Measurements from ENCODE around the gene EFNA1. TPM values are rescaled to one million over a fixed set of nuclear protein-coding genes. Genes with fewer than 3 reads are reported as not detected.

The EFNA1 gene
- total and polyA plus RNA-seq, 2 donors from 2014 or later = 61.1 to 133 TPM

DNA sequence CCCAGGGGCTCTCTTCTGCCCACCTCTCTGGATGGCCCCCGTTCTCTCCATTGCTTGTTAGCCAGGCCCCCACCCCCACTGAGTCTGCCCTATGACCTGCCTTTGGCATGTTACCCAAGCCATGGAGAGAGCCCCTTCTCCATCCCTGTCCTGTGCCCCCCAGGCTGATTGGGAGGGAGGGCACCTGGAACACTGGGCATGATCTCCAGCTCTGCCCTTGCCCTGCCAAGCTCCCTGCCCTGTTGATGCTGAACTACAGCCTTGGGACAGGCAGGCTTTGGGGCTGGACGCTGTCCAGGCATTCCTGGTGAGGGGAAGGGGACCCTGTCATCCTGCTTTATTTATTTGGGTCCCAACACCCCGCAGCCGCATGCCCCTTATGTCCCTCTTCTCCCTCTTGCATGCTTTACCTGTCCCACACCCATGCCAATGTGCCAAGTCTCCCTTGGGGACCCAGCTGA lies 56.7 kb downstream of the EFNA1 start:
- no peak overlapping the region for H3K4me3 ChIP-seq (ENCODE audit: low read length in 3 of 3)
- no peak overlapping the region for H3K27ac ChIP-seq (ENCODE audit: low read depth in 2 of 2, low read length in 2 of 2)
- FAIRE-seq (no peak), DNase-seq (peak in 1 of 5 donors; percentile 65)
- intact Hi-C loops (cut with DNase I) = no loop called here
- H3K9me3 ChIP-seq (ENCODE audit: control insufficient read depth in 2 of 3, insufficient read depth in 1 of 3, low read length in 3 of 3) = no peaks in the 10 kb centered on the region
- H3K9ac ChIP-seq (ENCODE audit: low read length in 3 of 3) = no peak overlapping the region
- TF ChIP-seq, protein P1, sequence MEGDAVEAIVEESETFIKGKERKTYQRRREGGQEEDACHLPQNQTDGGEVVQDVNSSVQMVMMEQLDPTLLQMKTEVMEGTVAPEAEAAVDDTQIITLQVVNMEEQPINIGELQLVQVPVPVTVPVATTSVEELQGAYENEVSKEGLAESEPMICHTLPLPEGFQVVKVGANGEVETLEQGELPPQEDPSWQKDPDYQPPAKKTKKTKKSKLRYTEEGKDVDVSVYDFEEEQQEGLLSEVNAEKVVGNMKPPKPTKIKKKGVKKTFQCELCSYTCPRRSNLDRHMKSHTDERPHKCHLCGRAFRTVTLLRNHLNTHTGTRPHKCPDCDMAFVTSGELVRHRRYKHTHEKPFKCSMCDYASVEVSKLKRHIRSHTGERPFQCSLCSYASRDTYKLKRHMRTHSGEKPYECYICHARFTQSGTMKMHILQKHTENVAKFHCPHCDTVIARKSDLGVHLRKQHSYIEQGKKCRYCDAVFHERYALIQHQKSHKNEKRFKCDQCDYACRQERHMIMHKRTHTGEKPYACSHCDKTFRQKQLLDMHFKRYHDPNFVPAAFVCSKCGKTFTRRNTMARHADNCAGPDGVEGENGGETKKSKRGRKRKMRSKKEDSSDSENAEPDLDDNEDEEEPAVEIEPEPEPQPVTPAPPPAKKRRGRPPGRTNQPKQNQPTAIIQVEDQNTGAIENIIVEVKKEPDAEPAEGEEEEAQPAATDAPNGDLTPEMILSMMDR (IDR thresholded peaks at IDR 0.05; ENCODE audit: borderline replicate concordance, extremely low read depth, insufficient read depth) = no peak
- no peaks in the 10 kb centered on the region for H3K27me3 ChIP-seq (ENCODE audit: control insufficient read depth, insufficient read depth, low read length)
- no peaks in the 10 kb centered on the region for H3K36me3 ChIP-seq (ENCODE audit: control insufficient read depth in 2 of 3, insufficient read depth in 3 of 3, low read length in 3 of 3)
- H3K4me1 ChIP-seq (ENCODE audit: control insufficient read depth in 2 of 3, insufficient read depth in 2 of 3, low read depth in 1 of 3, low read length in 3 of 3) = peaks cover 0 to 28% (median 7%) of the 10 kb centered on the region in 3 donors

Other genes starting within 250 kb of the EFNA1 start
- gene PMVK, start 191.2 kb upstream of the EFNA1 start, total RNA-seq = 42.0 TPM
- 132 TPM for gene PMVK, start 191.2 kb upstream of the EFNA1 start, polyA plus RNA-seq (ENCODE audit: insufficient read depth, low read depth, low replicate concordance)
- gene PBXIP1, start 171.8 kb upstream of the EFNA1 start, total RNA-seq = 83.9 TPM
- gene PBXIP1, start 171.8 kb upstream of the EFNA1 start, polyA plus RNA-seq (ENCODE audit: insufficient read depth, low read depth, low replicate concordance) = 115 TPM
- gene PYGO2, start 166.1 kb upstream of the EFNA1 start, total RNA-seq = 32.8 TPM
- 26.9 TPM for gene PYGO2, start 166.1 kb upstream of the EFNA1 start, polyA plus RNA-seq (ENCODE audit: insufficient read depth, low read depth, low replicate concordance)
- 153 TPM for gene SHC1, start 157.1 kb upstream of the EFNA1 start, total RNA-seq
- gene SHC1, start 157.1 kb upstream of the EFNA1 start, polyA plus RNA-seq (ENCODE audit: insufficient read depth, low read depth, low replicate concordance) = 43.8 TPM
- 23.1 TPM for gene CKS1B, start 153.2 kb upstream of the EFNA1 start, total RNA-seq
- gene CKS1B, start 153.2 kb upstream of the EFNA1 start, polyA plus RNA-seq (ENCODE audit: insufficient read depth, low read depth, low replicate concordance) = 43.1 TPM
- 34.1 TPM for gene FLAD1, start 144.5 kb upstream of the EFNA1 start, total RNA-seq
- gene FLAD1, start 144.5 kb upstream of the EFNA1 start, polyA plus RNA-seq (ENCODE audit: insufficient read depth, low read depth, low replicate concordance) = 37.9 TPM
- not detected for gene LENEP, start 134.3 kb upstream of the EFNA1 start, total RNA-seq
- not detected for gene LENEP, start 134.3 kb upstream of the EFNA1 start, polyA plus RNA-seq (ENCODE audit: insufficient read depth, low read depth, low replicate concordance)
- 68.7 TPM for gene ZBTB7B, start 125.1 kb upstream of the EFNA1 start, total RNA-seq
- 20.1 TPM for gene ZBTB7B, start 125.1 kb upstream of the EFNA1 start, polyA plus RNA-seq (ENCODE audit: insufficient read depth, low read depth, low replicate concordance)
- gene DCST2, start 94.1 kb upstream of the EFNA1 start, total RNA-seq = 1.4 TPM
- 0.43 TPM for gene DCST2, start 94.1 kb upstream of the EFNA1 start, polyA plus RNA-seq (ENCODE audit: insufficient read depth, low read depth, low replicate concordance)
- gene DCST1, start 94.1 kb upstream of the EFNA1 start, total RNA-seq = not detected
- gene DCST1, start 94.1 kb upstream of the EFNA1 start, polyA plus RNA-seq (ENCODE audit: insufficient read depth, low read depth, low replicate concordance) = not detected
- gene ADAM15, start 76.6 kb upstream of the EFNA1 start, total RNA-seq = 152 TPM
- 68.4 TPM for gene ADAM15, start 76.6 kb upstream of the EFNA1 start, polyA plus RNA-seq (ENCODE audit: insufficient read depth, low read depth, low replicate concordance)
- 7.6 TPM for gene EFNA4, start 64.1 kb upstream of the EFNA1 start, total RNA-seq
- gene EFNA4, start 64.1 kb upstream of the EFNA1 start, polyA plus RNA-seq (ENCODE audit: insufficient read depth, low read depth, low replicate concordance) = 11.8 TPM
- gene EFNA3, start 49.0 kb upstream of the EFNA1 start, total RNA-seq = 1.7 TPM
- 1.2 TPM for gene EFNA3, start 49.0 kb upstream of the EFNA1 start, polyA plus RNA-seq (ENCODE audit: insufficient read depth, low read depth, low replicate concordance)
- gene SLC50A1, start 8.0 kb downstream of the EFNA1 start, total RNA-seq = 34.8 TPM
- gene SLC50A1, start 8.0 kb downstream of the EFNA1 start, polyA plus RNA-seq (ENCODE audit: insufficient read depth, low read depth, low replicate concordance) = 61.8 TPM
- gene DPM3, start 12.7 kb downstream of the EFNA1 start, total RNA-seq = 84.4 TPM
- gene DPM3, start 12.7 kb downstream of the EFNA1 start, polyA plus RNA-seq (ENCODE audit: insufficient read depth, low read depth, low replicate concordance) = 237 TPM
- gene KRTCAP2, start 45.4 kb downstream of the EFNA1 start, total RNA-seq = 198 TPM
- gene KRTCAP2, start 45.4 kb downstream of the EFNA1 start, polyA plus RNA-seq (ENCODE audit: insufficient read depth, low read depth, low replicate concordance) = 351 TPM
- 2.1 TPM for gene TRIM46, start 46.0 kb downstream of the EFNA1 start, total RNA-seq
- gene TRIM46, start 46.0 kb downstream of the EFNA1 start, polyA plus RNA-seq (ENCODE audit: insufficient read depth, low read depth, low replicate concordance) = 0.28 TPM
- 33.0 TPM for gene THBS3, start 80.0 kb downstream of the EFNA1 start, total RNA-seq
- 21.4 TPM for gene THBS3, start 80.0 kb downstream of the EFNA1 start, polyA plus RNA-seq (ENCODE audit: insufficient read depth, low read depth, low replicate concordance)
- 38.8 TPM for gene MTX1, start 80.8 kb downstream of the EFNA1 start, total RNA-seq
- gene MTX1, start 80.8 kb downstream of the EFNA1 start, polyA plus RNA-seq (ENCODE audit: insufficient read depth, low read depth, low replicate concordance) = 86.9 TPM
- gene ENTREP3, start 127.6 kb downstream of the EFNA1 start, total RNA-seq = 22.8 TPM
- 19.8 TPM for gene ENTREP3, start 127.6 kb downstream of the EFNA1 start, polyA plus RNA-seq (ENCODE audit: insufficient read depth, low read depth, low replicate concordance)
- 66.7 TPM for gene SCAMP3, start 134.5 kb downstream of the EFNA1 start, total RNA-seq
- 89.1 TPM for gene SCAMP3, start 134.5 kb downstream of the EFNA1 start, polyA plus RNA-seq (ENCODE audit: insufficient read depth, low read depth, low replicate concordance)
- gene CLK2, start 145.6 kb downstream of the EFNA1 start, total RNA-seq = 59.7 TPM
- gene CLK2, start 145.6 kb downstream of the EFNA1 start, polyA plus RNA-seq (ENCODE audit: insufficient read depth, low read depth, low replicate concordance) = 28.9 TPM
- 3.3 TPM for gene HCN3, start 149.6 kb downstream of the EFNA1 start, total RNA-seq
- 4.5 TPM for gene HCN3, start 149.6 kb downstream of the EFNA1 start, polyA plus RNA-seq (ENCODE audit: insufficient read depth, low read depth, low replicate concordance)
- 0.82 TPM for gene PKLR, start 173.6 kb downstream of the EFNA1 start, total RNA-seq
- gene PKLR, start 173.6 kb downstream of the EFNA1 start, polyA plus RNA-seq (ENCODE audit: insufficient read depth, low read depth, low replicate concordance) = 19.9 TPM
- gene FDPS, start 181.0 kb downstream of the EFNA1 start, total RNA-seq = 112 TPM
- gene FDPS, start 181.0 kb downstream of the EFNA1 start, polyA plus RNA-seq (ENCODE audit: insufficient read depth, low read depth, low replicate concordance) = 184 TPM
- gene RUSC1, start 193.0 kb downstream of the EFNA1 start, total RNA-seq = 32.7 TPM
- 29.7 TPM for gene RUSC1, start 193.0 kb downstream of the EFNA1 start, polyA plus RNA-seq (ENCODE audit: insufficient read depth, low read depth, low replicate concordance)